Activated CD4-positive, alpha-beta T cell treated with anti-CD3 and anti-CD28 coated beads, Interleukin-2, amount 50 U/mL, for 1 hour (primary cell): ENCODE data around the gene RAB6B.
A peak's percentile ranks its signal among the peaks of the same experiment; 100 is the strongest.

Experiments used
- DNase-seq: peaks from one replicate; pipeline ENCODE4 v3.0.0-alpha.2; 2020

Gene RAB6B

GRCh38 chr3:133930341-133930933 is 34.8 kb upstream of the RAB6B start:
- no peak for DNase-seq

GRCh38 chr3:133928903-133929607 is 33.4 kb upstream of the RAB6B start:
- no peak for DNase-seq

GRCh38 chr3:133928136-133928893 is 32.6 kb upstream of the RAB6B start:
- no peak for DNase-seq

- DNase-seq: peak; percentile 72
Observed at GRCh38 chr3:133927540-133928066, 31.9 kb upstream of the RAB6B start.

GRCh38 chr3:133926736-133927539 is 31.3 kb upstream of the RAB6B start:
- no peak for DNase-seq

- DNase-seq: no peak
Observed at GRCh38 chr3:133925960-133926735, 30.5 kb upstream of the RAB6B start.

GRCh38 chr3:133924041-133924440 is 28.4 kb upstream of the RAB6B start:
- no peak for DNase-seq

GRCh38 chr3:133921592-133921991 is 25.9 kb upstream of the RAB6B start:
- DNase-seq: no peak

- DNase-seq: no peak
Observed at GRCh38 chr3:133917144-133917543, 21.5 kb upstream of the RAB6B start.

GRCh38 chr3:133915685-133916658 is 20.3 kb upstream of the RAB6B start:
- no peak for DNase-seq

- no peak for DNase-seq
Observed at GRCh38 chr3:133914839-133915600, 19.3 kb upstream of the RAB6B start.

- no peak for DNase-seq
Observed at GRCh38 chr3:133910422-133910821, 14.7 kb upstream of the RAB6B start.

GRCh38 chr3:133905376-133905775 is 9.7 kb upstream of the RAB6B start:
- no peak for DNase-seq

GRCh38 chr3:133901847-133902246 is 6.2 kb upstream of the RAB6B start:
- DNase-seq: no peak

- DNase-seq: no peak
Observed at GRCh38 chr3:133901083-133901482, 5.4 kb upstream of the RAB6B start.

GRCh38 chr3:133899311-133899710 is 3.6 kb upstream of the RAB6B start:
- no peak for DNase-seq

GRCh38 chr3:133897547-133897946 is 1.9 kb upstream of the RAB6B start:
- DNase-seq: no peak

GRCh38 chr3:133896002-133896761 is 500 bp upstream of the RAB6B start:
- DNase-seq: no peak
